A549 (cell line): ENCODE results near the gene MT2A. TPM values are rescaled to one million over a fixed set of nuclear protein-coding genes. Genes with fewer than 3 reads are reported as not detected.

Experiments
- ATAC-seq, 2 experiments: fragments of 200-7000 bp in 1 of 2; fragments of >200 bp in 1 of 2; cut with Nextera tagmentation in 1 of 2; cut with Tn5 transposase in 1 of 2; 3 replicates each; pipeline versions ENCODE4 v1.8.0 to v1.9.1; 2018 to 2020; ENCODE audit warnings: mild to moderate bottlenecking in 1 of 2, moderate library complexity in 1 of 2
- CTCF ChIA-PET: fragments of 300-600 bp; sonication (Branson Sonifier 250); formaldehyde crosslinking; extraction: SDS; loops from one replicate; lab custom pipeline; 2021; ENCODE audit warnings: antibody characterized with exemption, inconsistent platforms; lab: Yijun Ruan, JAX
- POLR2A ChIA-PET: fragments of 350-600 bp; formaldehyde crosslinking; extraction: SDS; loops from one replicate; lab custom pipeline; 2021; ENCODE audit warnings: antibody characterized with exemption, inconsistent platforms; lab: Yijun Ruan, JAX
- DNase-seq, 2 experiments: peaks; one replicate each; pipeline versions ENCODE4 v3.0.0 to v3.0.0-alpha.2; 2011 to 2016; ENCODE audit warnings: low read depth in 1 of 2, low spot score in 1 of 2
- FAIRE-seq: peaks from 2 replicates; lab custom pipeline; 2011; peaks lifted over from hg19 to GRCh38; lab: Jason Lieb, UNC
- H3K27ac ChIP-seq, 2 experiments: fragments of >200 bp; sonication (Bioruptor Twin); formaldehyde crosslinking; 3 replicates each; pipeline ENCODE4 v1.5.1; 2016 to 2017
- H3K4me1 ChIP-seq: fragments of >200 bp; sonication (Bioruptor Twin); formaldehyde crosslinking; 3 replicates; pipeline ENCODE4 v1.6.1; 2016
- H3K4me2 ChIP-seq: fragments of >200 bp; sonication (Bioruptor Twin); formaldehyde crosslinking; 3 replicates; pipeline ENCODE4 v1.6.1; 2016
- H3K4me3 ChIP-seq: fragments of >200 bp; sonication (Bioruptor Twin); formaldehyde crosslinking; 3 replicates; pipeline ENCODE4 v1.5.1; 2016
- H3K9me3 ChIP-seq: fragments of >200 bp; sonication (Bioruptor Twin); formaldehyde crosslinking; 3 replicates; pipeline ENCODE4 v1.6.1; 2016
- ATOH8 ChIP-seq: fragments of 250-450 bp; sonication (Bioruptor Pico); IDR thresholded peaks from 2 replicates; pipeline ENCODE4 v1.5.0; 2020; ENCODE audit warnings: low read depth, mild to moderate bottlenecking, moderate library complexity
- BHLHE40 ChIP-seq: IDR thresholded peaks from 2 replicates; pipeline ENCODE4 v1.6.1; 2012; ENCODE audit warnings: low read depth, low read length, inconsistent platforms
- CBX8 ChIP-seq: fragments of 200-600 bp; sonication (generic); IDR thresholded peaks from 2 replicates; pipeline ENCODE4 v1.6.1; 2016
- CEBPB ChIP-seq, 2 experiments: fragments of >200 bp in 1 of 2; sonication (Bioruptor Twin) in 1 of 2; formaldehyde crosslinking in 1 of 2; IDR thresholded peaks; 2 replicates each; pipeline ENCODE4 v1.6.1; 2012 to 2016
- CHD2 ChIP-seq: fragments of 150-350 bp; IDR thresholded peaks from 2 replicates; pipeline ENCODE4 v1.6.1; 2014; ENCODE audit warnings: low read length; ENCODE audit not compliant: partially characterized antibody
- CHD4 ChIP-seq: fragments of 200-600 bp; sonication (generic); IDR thresholded peaks from 2 replicates; pipeline ENCODE4 v1.6.1; 2016; ENCODE audit warnings: antibody characterized with exemption, mild to moderate bottlenecking, borderline replicate concordance
- CTCF ChIP-seq: fragments of >200 bp; sonication (Bioruptor Twin); formaldehyde crosslinking; IDR thresholded peaks from 3 replicates; pipeline ENCODE4 v1.5.1; 2016
- ELK1 ChIP-seq: fragments of 150-350 bp; IDR thresholded peaks from 2 replicates; pipeline ENCODE4 v1.6.1; 2014; ENCODE audit warnings: low read depth, mild to moderate bottlenecking, low read length
- EP300 ChIP-seq, 2 experiments: fragments of >200 bp; sonication (Bioruptor Twin); formaldehyde crosslinking; IDR thresholded peaks; 2 replicates in 1 of 2; 3 replicates in 1 of 2; pipeline ENCODE4 v1.6.1; 2016 to 2017
- ESRRA ChIP-seq: fragments of 150-350 bp; IDR thresholded peaks from 2 replicates; pipeline ENCODE4 v1.6.1; 2014; ENCODE audit warnings: mild to moderate bottlenecking, low read length, borderline replicate concordance
- FOSB ChIP-seq: fragments of 250-450 bp; sonication (Bioruptor Pico); IDR thresholded peaks from 2 replicates; pipeline ENCODE4 v1.5.0; 2020; ENCODE audit warnings: mild to moderate bottlenecking, moderate library complexity
- KDM5A ChIP-seq: fragments of 200-600 bp; sonication (generic); IDR thresholded peaks from 2 replicates; pipeline ENCODE4 v1.6.1; 2016; ENCODE audit warnings: antibody characterized with exemption, mild to moderate bottlenecking
- MAFK ChIP-seq: fragments of 450-650 bp; IDR thresholded peaks from 2 replicates; pipeline ENCODE4 v1.6.1; 2014; ENCODE audit not compliant: partially characterized antibody
- MAZ ChIP-seq: fragments of 150-350 bp; IDR thresholded peaks from 2 replicates; pipeline ENCODE4 v1.6.1; 2014; ENCODE audit warnings: antibody characterized with exemption, low read depth, low read length, borderline replicate concordance
- PBX3 ChIP-seq: IDR thresholded peaks from 2 replicates; pipeline ENCODE4 v1.6.1; 2012
- PHF8 ChIP-seq: fragments of 200-600 bp; sonication (generic); IDR thresholded peaks from 2 replicates; pipeline ENCODE4 v1.6.1; 2016; ENCODE audit warnings: low read depth, mild to moderate bottlenecking, antibody characterized with exemption, moderate library complexity, borderline replicate concordance
- POLR2A ChIP-seq: IDR thresholded peaks from 2 replicates; pipeline ENCODE4 v1.6.1; 2012; ENCODE audit warnings: mild to moderate bottlenecking, low read length
- POLR2AphosphoS2 ChIP-seq: conservative IDR thresholded peaks from 2 replicates; pipeline ENCODE4 v1.6.1; 2012; ENCODE audit warnings: low read length, improper control_type of control experiment, inconsistent platforms
- RAD21 ChIP-seq, 2 experiments: fragments of >200 bp in 1 of 2; sonication (Bioruptor Twin) in 1 of 2; formaldehyde crosslinking in 1 of 2; IDR thresholded peaks in 1 of 2; conservative IDR thresholded peaks in 1 of 2; 2 replicates in 1 of 2; 3 replicates in 1 of 2; pipeline ENCODE4 v1.6.1; 2012 to 2018; ENCODE audit warnings: inconsistent platforms in 1 of 2
- REST ChIP-seq: fragments of 200-600 bp; sonication (generic); IDR thresholded peaks from 2 replicates; pipeline ENCODE4 v1.6.1; 2016; ENCODE audit warnings: antibody characterized with exemption, mild to moderate bottlenecking, moderate library complexity
- RNF2 ChIP-seq: fragments of 200-600 bp; sonication (generic); IDR thresholded peaks from 2 replicates; pipeline ENCODE4 v1.6.1; 2016; ENCODE audit warnings: low read depth, mild to moderate bottlenecking, antibody characterized with exemption, moderate library complexity, borderline replicate concordance
- USF2 ChIP-seq: fragments of 450-650 bp; IDR thresholded peaks from 2 replicates; pipeline ENCODE4 v1.6.1; 2014; ENCODE audit warnings: antibody characterized with exemption
- ZC3H11A ChIP-seq: fragments of 450-650 bp; IDR thresholded peaks from 2 replicates; pipeline ENCODE4 v1.6.1; 2014; ENCODE audit warnings: antibody characterized with exemption, mild to moderate bottlenecking
- ZFP36 ChIP-seq: fragments of 450-650 bp; IDR thresholded peaks from 2 replicates; pipeline ENCODE4 v1.6.1; 2014; ENCODE audit warnings: borderline replicate concordance; ENCODE audit not compliant: partially characterized antibody
- WGBS: methylation state at CpG from one replicate; pipeline ENCODE4 v1.1.6; 2017; ENCODE audit errors: missing lambda C conversion rate; 5-methylcytosine and 5-hydroxymethylcytosine counted together
- polyA plus RNA-seq, 4 experiments: library from polyadenylated mRNA; depleted of rRNA in 3 of 4; stranded (reverse); fragments of >200 nt; fragmentation: RNase III in 1 of 4; extraction: RNeasy Plus Mini Kit Qiagen cat#74134 plus additional on column Dnase treatment in 1 of 4; gene quantifications; 2 replicates in 3 of 4; 3 replicates in 1 of 4; pipeline ENCODE4 v1.2.3, GENCODE V29; 2011 to 2017

The MT2A gene
- polyA plus RNA-seq, 2 of the 4 experiments (the other 2 are of a cell fraction) = 39.1 to 305 TPM

- TF ChIP-seq ELK1 = no peak
- H3K9me3 ChIP-seq = peaks cover 12% of the 10 kb centered on the region
- WGBS = 0% methylated on average over 1 of the region's 1 CpG
- FAIRE-seq = no peak
- ChIA-PET POLR2A (no interaction called here), CTCF (interaction anchor here (1.5 to 3.6 kb wide), 2 partner anchors 127 to 128 kb away, joined by 5 to 22 read pairs; no protein-coding TSS in a partner anchor)
- H3K27ac ChIP-seq = no peak overlapping the region
- no peaks in the 10 kb centered on the region for H3K4me1 ChIP-seq
- no peak overlapping the region for H3K4me2 ChIP-seq
- no peak overlapping the region for H3K4me3 ChIP-seq
- no peak for ATAC-seq
- DNase-seq = no peak
These were observed 33.8 kb upstream of the MT2A start for GRCh38 chr16:56574625-56575024.

- peaks cover 12% of the 10 kb centered on the region for H3K9me3 ChIP-seq
- ChIA-PET CTCF (interaction anchor here (0.6 to 3.6 kb wide), 13 partner anchors 9 to 137 kb away, joined by 3 to 22 read pairs (median 5); partner anchors contain the start of gene MT3), POLR2A (no interaction called here)
- FAIRE-seq = no peak
- no peak overlapping the region for H3K27ac ChIP-seq
- no peak overlapping the region for H3K4me3 ChIP-seq
- peaks cover 2% of the 10 kb centered on the region; the same call in 2 of the 3 replicates for H3K4me1 ChIP-seq
- H3K4me2 ChIP-seq = no peak overlapping the region
- 25% methylated on average over 8 of the region's 8 CpGs for WGBS
- DNase-seq = peak; percentile 41 to 72
- ATAC-seq = peak; percentile 85 to 98
- TF ChIP-seq FOSB (CRISPR knock-in tag) = no peak
- no peak for TF ChIP-seq CEBPB (IDR thresholded peaks at IDR 0.05)
- TF ChIP-seq MAFK = peak; percentile 41
- TF ChIP-seq ATOH8 (CRISPR knock-in tag) = no peak
- peak; percentile 77 to 92 for TF ChIP-seq RAD21 (conservative IDR thresholded peaks at IDR 0.05 in 1 of 2, IDR thresholded peaks at IDR 0.05 in 1 of 2)
- no peak for TF ChIP-seq USF2
- TF ChIP-seq CTCF = peak; percentile 56
- TF ChIP-seq EP300 (IDR thresholded peaks at IDR 0.05) = no peak
- TF ChIP-seq MAZ = no peak
- no peak for TF ChIP-seq POLR2AphosphoS2
- TF ChIP-seq BHLHE40 = no peak
- no peak for TF ChIP-seq RNF2
- no peak for TF ChIP-seq REST
- no peak for TF ChIP-seq PBX3
- no peak for TF ChIP-seq CBX8
- no peak for TF ChIP-seq CHD4
- TF ChIP-seq PHF8 = no peak
- no peak for TF ChIP-seq CHD2
- TF ChIP-seq POLR2A = no peak
- TF ChIP-seq ZFP36 = no peak
- TF ChIP-seq ZC3H11A = no peak
- TF ChIP-seq ESRRA = no peak
- TF ChIP-seq ELK1 = no peak
- TF ChIP-seq KDM5A = no peak
These were observed 31.6 kb upstream of the MT2A start for GRCh38 chr16:56576585-56577299.
